Stimulated activated memory B cell treated with anti-CD40 and anti-IgM and Interleukin-4, amounts not matched to agents 10 μg/mL and 1 μg/mL and 100 μg/mL, for 72 hours (primary cell): ENCODE data around the gene OR8G1.

Experiments used
- ATAC-seq: fragments of 150-1000 bp; cut with Tn5 transposase; 2 replicates; pipeline ENCODE4 v1.10.0; 2021
- H3K27ac Mint-ChIP-seq: one replicate; pipeline ENCODE4 v1.8.0; 2022; ENCODE audit warnings: mild to moderate bottlenecking, mixed read lengths
- H3K27me3 Mint-ChIP-seq: one replicate; pipeline ENCODE4 v1.8.0; 2022; ENCODE audit warnings: mixed read lengths
- H3K36me3 Mint-ChIP-seq: one replicate; pipeline ENCODE4 v1.8.0; 2022; ENCODE audit warnings: mixed read lengths
- H3K4me1 Mint-ChIP-seq: one replicate; pipeline ENCODE4 v1.8.0; 2022; ENCODE audit warnings: mixed read lengths
- H3K4me3 Mint-ChIP-seq: one replicate; pipeline ENCODE4 v1.8.0; 2022; ENCODE audit warnings: mild to moderate bottlenecking, moderate library complexity, mixed read lengths
- H3K9me3 Mint-ChIP-seq: one replicate; pipeline ENCODE4 v1.8.0; 2022; ENCODE audit warnings: mixed read lengths

Gene OR8G1

GRCh38 chr11:124285610-124286344, 44.9 kb downstream of the OR8G1 start:
- no peaks in the 10 kb centered on the region for H3K27me3 Mint-ChIP-seq
- H3K27ac Mint-ChIP-seq = no peak overlapping the region
- H3K9me3 Mint-ChIP-seq = peaks cover 24% of the 10 kb centered on the region
- no peak for ATAC-seq
- H3K4me3 Mint-ChIP-seq = no peak overlapping the region
- peaks cover 11% of the 10 kb centered on the region for H3K4me1 Mint-ChIP-seq
- no peaks in the 10 kb centered on the region for H3K36me3 Mint-ChIP-seq

- Mint-ChIP-seq H3K27ac (no peak overlapping the region), H3K27me3 (peaks cover 2% of the 10 kb centered on the region), H3K4me3 (no peak overlapping the region), H3K4me1 (no peaks in the 10 kb centered on the region), H3K9me3 (peaks cover 5% of the 10 kb centered on the region), H3K36me3 (no peaks in the 10 kb centered on the region)
- no peak for ATAC-seq
Observed at GRCh38 chr11:124294687-124295086, 53.8 kb downstream of the OR8G1 start.

GRCh38 chr11:124296016-124296415, 55.1 kb downstream of the OR8G1 start:
- Mint-ChIP-seq H3K4me3 (no peak overlapping the region), H3K27me3 (peaks cover 8% of the 10 kb centered on the region), H3K27ac (no peak overlapping the region), H3K36me3 (no peaks in the 10 kb centered on the region), H3K9me3 (no peaks in the 10 kb centered on the region), H3K4me1 (no peaks in the 10 kb centered on the region)
- no peak for ATAC-seq

- ATAC-seq = no peak
- Mint-ChIP-seq H3K4me1 (no peaks in the 10 kb centered on the region), H3K27me3 (peaks cover 8% of the 10 kb centered on the region), H3K9me3 (no peaks in the 10 kb centered on the region), H3K4me3 (no peak overlapping the region), H3K27ac (no peak overlapping the region), H3K36me3 (no peaks in the 10 kb centered on the region)
Observed at GRCh38 chr11:124297921-124298320, 57.0 kb downstream of the OR8G1 start.

GRCh38 chr11:124301548-124301947, 60.7 kb downstream of the OR8G1 start:
- Mint-ChIP-seq H3K4me1 (no peaks in the 10 kb centered on the region), H3K4me3 (no peak overlapping the region), H3K27me3 (peaks cover 13% of the 10 kb centered on the region), H3K36me3 (no peaks in the 10 kb centered on the region), H3K27ac (no peak overlapping the region), H3K9me3 (no peaks in the 10 kb centered on the region)
- no peak for ATAC-seq

GRCh38 chr11:124302347-124303125, 61.6 kb downstream of the OR8G1 start:
- no peak for ATAC-seq
- Mint-ChIP-seq H3K9me3 (no peaks in the 10 kb centered on the region), H3K4me1 (no peaks in the 10 kb centered on the region), H3K36me3 (no peaks in the 10 kb centered on the region), H3K4me3 (no peak overlapping the region), H3K27ac (no peak overlapping the region), H3K27me3 (peaks cover 17% of the 10 kb centered on the region)
